HG03139 (cell line): ENCODE results near the gene NBAS.

Source experiments
- ATAC-seq: cut with Tn5 transposase; IDR thresholded peaks from one replicate; pipeline ENCODE4 v1.9.1; 2021; ENCODE audit not compliant: unreplicated experiment

Gene NBAS

GRCh38 chr2:15372019-15372418, 189.1 kb downstream of the NBAS start:
- no peak for ATAC-seq

- ATAC-seq: no peak
Measured at GRCh38 chr2:15369129-15369528, 192.0 kb downstream of the NBAS start.

DNA sequence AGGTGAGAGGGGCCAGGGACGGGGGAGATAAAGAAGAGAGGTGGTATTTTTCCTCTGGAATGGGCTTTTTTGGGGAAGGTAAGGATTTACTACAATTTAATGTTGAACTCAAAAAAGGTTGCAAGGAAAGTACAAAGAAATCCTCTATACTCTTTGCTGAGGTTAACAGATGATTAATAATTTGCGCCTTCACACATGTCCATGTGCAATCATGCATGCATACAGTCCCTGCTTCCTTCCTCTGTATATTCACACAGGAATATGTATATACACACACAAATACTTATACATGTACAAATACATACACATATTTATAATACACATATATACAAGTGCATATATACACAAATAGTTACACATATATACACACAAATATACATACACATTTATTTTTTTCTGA, 193.4 kb downstream of the NBAS start:
- ATAC-seq: peak; percentile 58

DNA sequence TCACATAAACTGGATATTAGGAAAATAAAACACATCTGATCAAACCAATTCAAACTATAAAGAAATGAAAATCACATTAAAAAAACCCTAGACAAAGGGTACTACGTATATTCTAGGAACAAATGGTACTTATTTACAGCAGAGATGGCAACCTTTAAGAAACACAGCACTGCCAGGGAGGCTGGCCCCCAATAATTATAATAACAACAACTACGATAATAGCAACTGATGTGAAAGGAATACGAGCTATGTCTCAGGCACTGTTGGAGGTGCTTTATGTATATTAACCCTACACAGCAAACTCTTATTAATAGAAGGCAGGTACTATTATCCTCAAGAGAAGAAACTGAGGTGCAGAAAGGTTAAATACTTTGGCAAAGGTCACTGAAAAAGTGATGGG, 193.9 kb downstream of the NBAS start:
- ATAC-seq: no peak

- ATAC-seq: no peak
Measured at GRCh38 chr2:15365411-15365810, 195.7 kb downstream of the NBAS start.

- no peak for ATAC-seq
Measured at GRCh38 chr2:15364561-15364960, 196.6 kb downstream of the NBAS start.

DNA sequence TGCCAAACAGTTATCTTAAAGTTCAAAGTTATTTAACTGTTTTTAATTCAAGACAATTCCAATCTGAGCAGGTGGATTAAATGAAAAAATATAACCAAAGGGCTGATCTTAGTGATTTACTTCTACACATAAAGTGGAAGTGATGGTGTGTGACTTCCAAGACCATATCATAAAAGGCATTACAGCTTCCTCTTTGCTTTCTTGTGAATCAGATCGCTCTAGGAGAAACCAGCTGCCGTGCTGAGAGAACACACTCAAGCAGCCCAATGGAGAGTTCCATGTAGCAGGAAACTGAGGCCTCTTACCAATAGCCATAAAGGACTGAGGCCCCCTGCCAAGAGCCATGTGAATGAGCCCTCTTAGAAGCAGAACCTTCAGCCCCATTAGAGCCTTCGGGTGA, 197.4 kb downstream of the NBAS start:
- ATAC-seq: no peak

- ATAC-seq: no peak
Measured at GRCh38 chr2:15363142-15363541, 198.0 kb downstream of the NBAS start.

DNA sequence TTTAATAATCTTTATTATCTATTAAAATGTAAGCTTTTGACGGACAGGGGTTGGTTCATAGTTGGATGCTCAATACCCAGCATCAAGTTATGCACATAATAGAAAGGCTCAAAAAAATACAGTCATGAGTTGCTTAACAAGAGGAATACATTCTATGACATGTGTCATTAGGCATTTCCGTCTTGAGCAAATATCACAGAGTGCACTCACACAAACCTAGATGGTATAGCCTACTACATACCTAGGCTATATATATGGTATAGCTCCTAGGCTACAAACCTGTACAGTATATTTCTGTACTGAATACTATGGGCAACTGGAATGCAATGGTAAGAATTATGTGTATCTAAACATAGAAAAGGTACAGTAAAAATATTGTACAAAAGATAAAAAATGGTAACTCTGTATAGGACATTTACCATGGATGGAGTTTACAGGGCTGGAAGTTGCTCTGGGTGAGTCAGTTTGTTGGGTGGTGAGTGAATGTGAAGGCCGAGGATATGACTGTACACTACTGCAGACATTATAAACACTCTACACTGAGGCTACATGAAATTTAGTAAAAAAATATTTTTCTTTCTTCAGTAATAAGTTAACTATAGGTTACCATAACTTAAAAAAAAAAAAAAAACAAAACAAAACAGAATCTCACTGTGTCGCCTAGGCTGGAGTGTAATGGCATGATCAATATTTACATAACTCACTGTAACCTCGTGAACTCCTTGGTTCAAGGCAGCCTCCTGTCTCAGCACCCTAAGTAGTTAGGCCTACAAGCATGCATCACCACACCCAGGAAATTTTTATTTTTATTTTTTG, 201.2 kb downstream of the NBAS start:
- no peak for ATAC-seq

DNA sequence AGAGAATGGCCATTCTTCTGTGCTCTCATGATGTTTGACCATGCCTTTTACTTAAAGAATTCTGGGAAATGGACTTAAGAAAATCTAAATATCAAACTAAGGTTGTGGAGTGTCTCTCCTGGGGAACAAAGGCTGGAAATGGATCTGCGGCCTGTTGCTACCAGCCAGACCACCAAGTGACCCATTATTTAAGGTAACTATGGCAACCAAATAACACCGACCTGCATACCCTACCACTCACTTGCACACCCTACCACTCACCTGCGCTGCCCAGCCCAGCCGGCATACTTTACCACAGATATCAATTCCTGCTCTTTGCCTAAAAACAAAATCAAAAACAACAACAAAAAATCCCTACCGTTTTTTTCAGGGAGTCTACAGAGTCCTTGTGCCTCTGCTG, 203.2 kb downstream of the NBAS start:
- ATAC-seq: no peak

DNA sequence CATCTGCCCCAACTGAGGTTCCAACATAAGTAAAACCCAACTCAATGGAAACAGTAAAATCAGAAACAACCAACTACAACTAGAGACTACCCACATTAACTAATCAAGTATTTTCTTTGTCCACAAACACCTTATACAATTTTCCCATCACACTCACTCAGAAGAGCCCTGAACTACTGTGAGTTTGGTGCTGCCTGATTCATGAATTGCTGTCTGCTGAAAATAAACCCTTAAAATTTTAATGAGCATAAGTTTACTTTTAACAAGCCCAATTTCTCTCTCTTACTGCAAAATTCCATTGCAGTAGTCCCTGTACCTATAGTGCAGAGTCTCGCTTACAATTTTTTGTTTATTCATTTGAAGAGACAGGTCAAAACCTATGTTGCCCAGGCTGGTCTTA, 203.9 kb downstream of the NBAS start:
- ATAC-seq: no peak

DNA sequence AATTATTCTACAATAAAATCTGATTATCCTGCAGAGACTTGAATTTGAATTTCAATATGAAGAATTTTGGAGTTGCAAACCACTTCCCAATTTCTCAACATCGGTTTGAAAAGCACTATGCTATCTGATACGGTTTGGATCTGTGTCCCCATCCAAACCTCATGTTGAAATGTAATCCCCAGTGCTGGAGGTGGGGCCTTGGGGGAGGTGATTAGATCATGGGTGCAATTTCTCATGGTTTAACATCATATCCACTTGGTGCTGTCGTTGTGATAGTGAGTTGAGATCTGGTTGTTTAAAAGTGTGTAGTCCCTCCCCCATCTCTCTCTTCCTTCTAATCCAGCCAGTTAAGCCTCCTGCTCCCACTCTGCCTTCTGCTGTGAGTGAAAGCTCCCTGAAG, 205.7 kb downstream of the NBAS start:
- ATAC-seq: no peak

- no peak for ATAC-seq
Measured at GRCh38 chr2:15354596-15355366, 206.4 kb downstream of the NBAS start.

GRCh38 chr2:15352363-15352762, 208.8 kb downstream of the NBAS start:
- no peak for ATAC-seq

DNA sequence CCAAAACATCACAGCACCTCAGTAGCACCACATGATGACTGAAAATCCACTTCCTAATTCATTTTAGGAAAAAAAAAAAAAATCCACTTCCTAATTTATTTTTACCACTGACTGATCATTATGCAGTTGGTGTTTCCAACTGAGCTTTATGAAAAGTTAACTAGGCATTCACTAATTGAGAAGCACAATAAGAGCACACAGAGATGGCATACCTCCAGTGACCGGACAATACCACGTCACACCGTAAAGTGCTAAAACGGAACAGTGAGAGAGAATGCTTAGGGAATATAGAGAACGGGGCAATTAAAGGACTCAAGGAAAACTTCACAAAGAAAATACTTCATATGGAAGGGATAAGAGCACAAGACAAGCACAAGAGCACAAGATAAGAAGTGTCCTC, 212.5 kb downstream of the NBAS start:
- ATAC-seq: no peak

- ATAC-seq: no peak
Measured at GRCh38 chr2:15348045-15348444, 213.1 kb downstream of the NBAS start.

DNA sequence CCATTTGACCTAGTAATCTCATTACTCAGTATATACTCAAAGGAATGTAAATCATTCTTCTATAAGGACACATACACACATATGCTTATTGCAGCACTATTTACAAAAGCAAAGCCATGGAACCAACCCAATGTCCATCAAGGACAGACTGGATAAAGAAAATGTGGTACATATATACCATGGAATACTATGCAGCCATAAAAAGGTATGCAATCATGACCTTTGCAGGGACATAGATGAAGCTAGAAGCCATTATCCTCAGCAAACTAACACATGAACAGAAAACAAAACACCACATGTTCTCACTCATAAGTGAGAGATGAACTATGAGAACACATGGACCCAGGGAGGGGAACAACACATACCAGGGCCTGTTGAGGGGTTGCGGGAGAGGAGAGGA, 214.5 kb downstream of the NBAS start:
- no peak for ATAC-seq

DNA sequence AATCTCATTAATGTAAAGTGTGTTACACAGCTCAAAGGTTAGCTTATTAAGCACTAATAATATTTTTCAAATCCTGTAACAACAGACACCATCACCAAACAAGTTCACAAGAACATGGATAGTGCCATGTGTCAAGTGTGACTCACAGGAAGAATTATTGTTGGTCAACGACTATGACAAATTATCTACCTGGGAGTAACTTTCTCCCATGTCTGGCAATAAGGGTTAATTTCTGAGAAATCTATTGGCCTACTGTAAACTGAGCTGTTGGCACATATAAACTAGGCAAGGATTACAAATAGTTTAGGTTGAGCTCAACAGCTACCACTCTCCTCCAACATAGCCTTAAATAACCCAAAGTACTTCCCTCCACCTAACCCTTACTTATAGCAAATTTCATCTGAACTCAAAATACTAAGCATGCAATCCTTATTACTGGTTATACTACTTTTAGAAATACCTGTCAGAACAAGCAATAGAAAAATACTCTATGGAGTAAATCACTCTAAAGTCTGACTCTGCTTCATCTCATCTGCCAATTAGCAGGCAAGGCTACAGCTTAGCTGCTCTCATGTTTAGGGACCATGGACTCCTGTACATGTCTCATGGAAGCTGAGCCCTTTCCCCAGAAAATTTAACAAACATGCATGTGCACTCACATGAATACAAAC, 223.0 kb downstream of the NBAS start:
- ATAC-seq: no peak

DNA sequence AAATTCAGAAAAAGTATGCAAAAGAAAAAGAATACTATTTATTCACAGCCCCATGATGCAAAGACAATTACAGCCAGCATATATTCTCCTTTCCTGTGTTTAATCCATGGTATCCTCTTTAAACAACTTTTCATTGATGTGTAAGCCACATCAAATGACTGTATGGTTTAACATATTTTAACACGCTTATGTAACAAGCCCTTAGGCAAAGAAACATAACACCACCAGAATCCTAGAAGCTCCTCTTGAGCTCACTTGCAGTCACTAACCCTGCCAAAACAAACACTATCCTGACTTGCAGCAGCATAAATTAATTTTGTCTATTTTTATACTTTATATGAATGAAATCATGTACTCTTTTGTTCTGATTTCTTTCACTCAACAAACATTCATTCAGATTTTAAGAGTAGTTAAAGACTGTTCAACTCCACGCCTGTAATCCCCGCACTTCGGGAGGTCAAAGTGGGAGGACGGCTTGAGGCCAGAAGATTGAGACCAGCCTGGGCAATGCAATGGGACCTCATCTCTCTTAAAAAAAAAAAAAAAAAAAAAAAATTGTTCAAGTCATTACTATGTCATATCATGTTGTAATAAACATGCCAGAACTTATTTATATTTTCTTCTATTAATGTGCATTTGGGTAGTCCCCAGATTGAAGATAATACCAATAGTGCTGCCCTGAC, 226.3 kb downstream of the NBAS start:
- ATAC-seq: no peak

GRCh38 chr2:15331787-15332186, 229.3 kb downstream of the NBAS start:
- ATAC-seq: no peak

DNA sequence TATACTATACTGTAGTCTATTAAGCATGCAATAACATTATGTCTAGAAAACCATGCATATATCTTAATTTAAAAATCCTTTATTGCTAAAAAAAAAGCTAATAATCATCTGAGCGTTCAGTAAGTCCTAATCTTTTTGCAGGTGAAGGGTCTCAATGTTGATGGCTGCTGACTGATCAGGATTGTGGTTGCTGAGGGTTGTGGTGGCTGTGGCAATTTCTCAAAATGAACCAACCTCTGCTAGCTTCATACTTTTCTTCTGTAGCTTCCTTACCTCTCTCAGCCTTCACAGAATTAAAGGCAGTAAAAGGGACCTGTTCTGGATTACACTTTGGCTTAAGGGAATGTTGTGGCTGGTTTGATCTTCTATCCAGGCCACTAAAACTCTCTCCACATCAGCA, 235.8 kb downstream of the NBAS start:
- no peak for ATAC-seq
